Measurements from ENCODE around the gene PMF1. TPM values are rescaled to one million over a fixed set of nuclear protein-coding genes. Genes with fewer than 3 reads are reported as not detected.

PMF1 gene
- total and polyA plus RNA-seq, 2 of the 13 experiments (the other 11 are each of a cell fraction or from before 2014, with no cell fraction given), result 72.5 to 89.0 TPM

DNA sequence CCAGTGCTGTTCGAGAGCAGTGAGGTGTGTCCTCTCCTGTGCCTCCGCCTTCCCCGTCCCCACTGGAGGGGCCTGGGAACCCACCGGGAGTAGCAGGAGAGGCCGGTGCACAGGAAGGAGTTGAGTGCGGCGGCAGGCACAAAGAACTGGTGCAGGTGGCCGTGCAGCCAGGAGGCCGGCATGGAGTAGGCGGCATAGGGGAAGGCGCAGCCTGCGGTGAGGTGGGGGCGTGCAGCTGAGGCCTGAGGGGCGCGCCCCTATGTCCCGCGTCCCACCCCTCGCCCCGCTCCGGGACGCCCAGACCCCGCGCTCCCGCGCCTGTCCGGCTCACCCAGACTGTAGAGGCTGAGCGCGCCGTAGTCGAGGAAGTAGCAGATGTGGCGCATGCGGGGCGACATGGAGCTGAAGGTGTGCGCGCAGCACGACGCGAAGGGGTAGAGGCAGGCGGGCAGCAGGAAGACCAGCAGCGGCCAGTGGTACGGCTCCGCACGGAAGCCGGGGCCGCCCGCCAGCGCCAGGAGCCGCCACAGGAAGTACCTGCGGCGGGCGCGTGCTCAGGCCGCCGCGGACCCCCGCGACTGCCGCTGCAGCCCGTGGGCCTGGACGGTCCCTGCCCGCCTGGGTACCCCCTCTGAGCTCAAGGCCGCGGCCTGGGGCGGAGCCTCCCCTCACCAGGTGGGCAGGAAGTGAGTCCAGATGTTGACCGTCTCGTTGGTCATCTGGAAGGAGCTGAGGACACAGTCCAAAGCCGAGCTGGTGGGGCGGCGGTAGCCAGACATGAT is 32.8 kb downstream of the PMF1 start (continued):
- TF ChIP-seq, protein P1, sequence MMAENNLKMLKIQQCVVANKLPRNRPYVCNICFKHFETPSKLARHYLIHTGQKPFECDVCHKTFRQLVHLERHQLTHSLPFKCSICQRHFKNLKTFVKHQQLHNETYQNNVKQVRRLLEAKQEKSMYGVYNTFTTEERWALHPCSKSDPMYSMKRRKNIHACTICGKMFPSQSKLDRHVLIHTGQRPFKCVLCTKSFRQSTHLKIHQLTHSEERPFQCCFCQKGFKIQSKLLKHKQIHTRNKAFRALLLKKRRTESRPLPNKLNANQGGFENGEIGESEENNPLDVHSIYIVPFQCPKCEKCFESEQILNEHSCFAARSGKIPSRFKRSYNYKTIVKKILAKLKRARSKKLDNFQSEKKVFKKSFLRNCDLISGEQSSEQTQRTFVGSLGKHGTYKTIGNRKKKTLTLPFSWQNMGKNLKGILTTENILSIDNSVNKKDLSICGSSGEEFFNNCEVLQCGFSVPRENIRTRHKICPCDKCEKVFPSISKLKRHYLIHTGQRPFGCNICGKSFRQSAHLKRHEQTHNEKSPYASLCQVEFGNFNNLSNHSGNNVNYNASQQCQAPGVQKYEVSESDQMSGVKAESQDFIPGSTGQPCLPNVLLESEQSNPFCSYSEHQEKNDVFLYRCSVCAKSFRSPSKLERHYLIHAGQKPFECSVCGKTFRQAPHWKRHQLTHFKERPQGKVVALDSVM (CRISPR knock-in tag; IDR thresholded peaks at IDR 0.05), result no peak
- TF ChIP-seq ZNF335 (CRISPR knock-in tag; IDR thresholded peaks at IDR 0.05) (no peak), DNMT3B (CRISPR knock-in tag; conservative IDR thresholded peaks at IDR 0.05) (no peak), KDM5B (CRISPR knock-in tag; IDR thresholded peaks at IDR 0.05; ENCODE audit: borderline replicate concordance) (peak; percentile 89), RNF2 (conservative IDR thresholded peaks at IDR 0.05; ENCODE audit: low read depth) (peak; percentile 45), SMYD3 (CRISPR knock-in tag; IDR thresholded peaks at IDR 0.05) (no peak), ZNF761 (CRISPR knock-in tag; conservative IDR thresholded peaks at IDR 0.05) (no peak), SIN3A (IDR thresholded peaks at IDR 0.05; ENCODE audit: borderline replicate concordance, low read depth, low read length) (no peak), NR2C2 (CRISPR knock-in tag; IDR thresholded peaks at IDR 0.05; ENCODE audit: borderline replicate concordance) (0 out of 2 replicates have a peak, but pooled peaks have one; percentile 17), FOXJ3 (CRISPR knock-in tag; IDR thresholded peaks at IDR 0.05; ENCODE audit: borderline replicate concordance) (no peak), ZNF615 (CRISPR knock-in tag; IDR thresholded peaks at IDR 0.05; ENCODE audit: borderline replicate concordance) (no peak), GZF1 (CRISPR knock-in tag; IDR thresholded peaks at IDR 0.05) (no peak), CHCHD3 (CRISPR knock-in tag; IDR thresholded peaks at IDR 0.05) (0 out of 2 replicates have a peak, but pooled peaks have one; percentile 60)
- TF ChIP-seq, protein P2, sequence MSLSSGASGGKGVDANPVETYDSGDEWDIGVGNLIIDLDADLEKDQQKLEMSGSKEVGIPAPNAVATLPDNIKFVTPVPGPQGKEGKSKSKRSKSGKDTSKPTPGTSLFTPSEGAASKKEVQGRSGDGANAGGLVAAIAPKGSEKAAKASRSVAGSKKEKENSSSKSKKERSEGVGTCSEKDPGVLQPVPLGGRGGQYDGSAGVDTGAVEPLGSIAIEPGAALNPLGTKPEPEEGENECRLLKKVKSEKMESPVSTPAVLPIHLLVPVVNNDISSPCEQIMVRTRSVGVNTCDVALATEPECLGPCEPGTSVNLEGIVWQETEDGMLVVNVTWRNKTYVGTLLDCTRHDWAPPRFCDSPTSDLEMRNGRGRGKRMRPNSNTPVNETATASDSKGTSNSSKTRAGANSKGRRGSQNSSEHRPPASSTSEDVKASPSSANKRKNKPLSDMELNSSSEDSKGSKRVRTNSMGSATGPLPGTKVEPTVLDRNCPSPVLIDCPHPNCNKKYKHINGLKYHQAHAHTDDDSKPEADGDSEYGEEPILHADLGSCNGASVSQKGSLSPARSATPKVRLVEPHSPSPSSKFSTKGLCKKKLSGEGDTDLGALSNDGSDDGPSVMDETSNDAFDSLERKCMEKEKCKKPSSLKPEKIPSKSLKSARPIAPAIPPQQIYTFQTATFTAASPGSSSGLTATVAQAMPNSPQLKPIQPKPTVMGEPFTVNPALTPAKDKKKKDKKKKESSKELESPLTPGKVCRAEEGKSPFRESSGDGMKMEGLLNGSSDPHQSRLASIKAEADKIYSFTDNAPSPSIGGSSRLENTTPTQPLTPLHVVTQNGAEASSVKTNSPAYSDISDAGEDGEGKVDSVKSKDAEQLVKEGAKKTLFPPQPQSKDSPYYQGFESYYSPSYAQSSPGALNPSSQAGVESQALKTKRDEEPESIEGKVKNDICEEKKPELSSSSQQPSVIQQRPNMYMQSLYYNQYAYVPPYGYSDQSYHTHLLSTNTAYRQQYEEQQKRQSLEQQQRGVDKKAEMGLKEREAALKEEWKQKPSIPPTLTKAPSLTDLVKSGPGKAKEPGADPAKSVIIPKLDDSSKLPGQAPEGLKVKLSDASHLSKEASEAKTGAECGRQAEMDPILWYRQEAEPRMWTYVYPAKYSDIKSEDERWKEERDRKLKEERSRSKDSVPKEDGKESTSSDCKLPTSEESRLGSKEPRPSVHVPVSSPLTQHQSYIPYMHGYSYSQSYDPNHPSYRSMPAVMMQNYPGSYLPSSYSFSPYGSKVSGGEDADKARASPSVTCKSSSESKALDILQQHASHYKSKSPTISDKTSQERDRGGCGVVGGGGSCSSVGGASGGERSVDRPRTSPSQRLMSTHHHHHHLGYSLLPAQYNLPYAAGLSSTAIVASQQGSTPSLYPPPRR (CRISPR knock-in tag; IDR thresholded peaks at IDR 0.05; ENCODE audit: borderline replicate concordance), result no peak
- TF ChIP-seq, protein P3, sequence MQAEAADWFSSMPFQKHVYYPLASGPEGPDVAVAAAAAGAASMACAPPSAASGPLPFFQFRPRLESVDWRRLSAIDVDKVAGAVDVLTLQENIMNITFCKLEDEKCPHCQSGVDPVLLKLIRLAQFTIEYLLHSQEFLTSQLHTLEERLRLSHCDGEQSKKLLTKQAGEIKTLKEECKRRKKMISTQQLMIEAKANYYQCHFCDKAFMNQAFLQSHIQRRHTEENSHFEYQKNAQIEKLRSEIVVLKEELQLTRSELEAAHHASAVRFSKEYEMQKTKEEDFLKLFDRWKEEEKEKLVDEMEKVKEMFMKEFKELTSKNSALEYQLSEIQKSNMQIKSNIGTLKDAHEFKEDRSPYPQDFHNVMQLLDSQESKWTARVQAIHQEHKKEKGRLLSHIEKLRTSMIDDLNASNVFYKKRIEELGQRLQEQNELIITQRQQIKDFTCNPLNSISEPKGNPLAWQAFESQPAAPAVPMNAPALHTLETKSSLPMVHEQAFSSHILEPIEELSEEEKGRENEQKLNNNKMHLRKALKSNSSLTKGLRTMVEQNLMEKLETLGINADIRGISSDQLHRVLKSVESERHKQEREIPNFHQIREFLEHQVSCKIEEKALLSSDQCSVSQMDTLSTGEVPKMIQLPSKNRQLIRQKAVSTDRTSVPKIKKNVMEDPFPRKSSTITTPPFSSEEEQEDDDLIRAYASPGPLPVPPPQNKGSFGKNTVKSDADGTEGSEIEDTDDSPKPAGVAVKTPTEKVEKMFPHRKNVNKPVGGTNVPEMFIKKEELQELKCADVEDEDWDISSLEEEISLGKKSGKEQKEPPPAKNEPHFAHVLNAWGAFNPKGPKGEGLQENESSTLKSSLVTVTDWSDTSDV (CRISPR knock-in tag; IDR thresholded peaks at IDR 0.05), result 0 out of 2 replicates have a peak, but pooled peaks have one; percentile 49
- TF ChIP-seq, protein P4, sequence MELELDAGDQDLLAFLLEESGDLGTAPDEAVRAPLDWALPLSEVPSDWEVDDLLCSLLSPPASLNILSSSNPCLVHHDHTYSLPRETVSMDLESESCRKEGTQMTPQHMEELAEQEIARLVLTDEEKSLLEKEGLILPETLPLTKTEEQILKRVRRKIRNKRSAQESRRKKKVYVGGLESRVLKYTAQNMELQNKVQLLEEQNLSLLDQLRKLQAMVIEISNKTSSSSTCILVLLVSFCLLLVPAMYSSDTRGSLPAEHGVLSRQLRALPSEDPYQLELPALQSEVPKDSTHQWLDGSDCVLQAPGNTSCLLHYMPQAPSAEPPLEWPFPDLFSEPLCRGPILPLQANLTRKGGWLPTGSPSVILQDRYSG (CRISPR knock-in tag; IDR thresholded peaks at IDR 0.05), result no peak

Data from HepG2 (cell line).